ENCODE results near the gene GAREM1. TPM values are rescaled to one million over a fixed set of nuclear protein-coding genes. Genes with fewer than 3 reads are reported as not detected.

Gene GAREM1
- total RNA-seq, 1 donor from 2014 or later = 8.7 TPM

- DNase-seq = no peak
- H3K27me3 Mint-ChIP-seq (ENCODE audit: unreplicated experiment) = peaks cover 2% of the 10 kb centered on the region
- TF ChIP-seq CTCF (IDR thresholded peaks at IDR 0.05; ENCODE audit: partially characterized antibody, unreplicated experiment) = no peak
- no peak overlapping the region for H3K27ac Mint-ChIP-seq (ENCODE audit: unreplicated experiment)
- H3K36me3 Mint-ChIP-seq (ENCODE audit: unreplicated experiment) = no peaks in the 10 kb centered on the region
- no peak overlapping the region for H3K4me3 Mint-ChIP-seq (ENCODE audit: unreplicated experiment)
- peaks cover 4% of the 10 kb centered on the region for H3K4me1 Mint-ChIP-seq (ENCODE audit: low read depth, unreplicated experiment)
- H3K9me3 Mint-ChIP-seq (ENCODE audit: unreplicated experiment) = no peaks in the 10 kb centered on the region
Measured at GRCh38 chr18:32301976-32302743, 168.5 kb downstream of the GAREM1 start.

GRCh38 chr18:32301361-32301760 lies 169.3 kb downstream of the GAREM1 start:
- H3K9me3 Mint-ChIP-seq (ENCODE audit: unreplicated experiment) = no peaks in the 10 kb centered on the region
- H3K27me3 Mint-ChIP-seq (ENCODE audit: unreplicated experiment) = peaks cover 2% of the 10 kb centered on the region
- no peak overlapping the region for H3K27ac Mint-ChIP-seq (ENCODE audit: unreplicated experiment)
- H3K36me3 Mint-ChIP-seq (ENCODE audit: unreplicated experiment) = no peaks in the 10 kb centered on the region
- H3K4me1 Mint-ChIP-seq (ENCODE audit: low read depth, unreplicated experiment) = peaks cover 4% of the 10 kb centered on the region
- no peak overlapping the region for H3K4me3 Mint-ChIP-seq (ENCODE audit: unreplicated experiment)
- TF ChIP-seq CTCF (IDR thresholded peaks at IDR 0.05; ENCODE audit: partially characterized antibody, unreplicated experiment) = no peak
- no peak for DNase-seq

DNA sequence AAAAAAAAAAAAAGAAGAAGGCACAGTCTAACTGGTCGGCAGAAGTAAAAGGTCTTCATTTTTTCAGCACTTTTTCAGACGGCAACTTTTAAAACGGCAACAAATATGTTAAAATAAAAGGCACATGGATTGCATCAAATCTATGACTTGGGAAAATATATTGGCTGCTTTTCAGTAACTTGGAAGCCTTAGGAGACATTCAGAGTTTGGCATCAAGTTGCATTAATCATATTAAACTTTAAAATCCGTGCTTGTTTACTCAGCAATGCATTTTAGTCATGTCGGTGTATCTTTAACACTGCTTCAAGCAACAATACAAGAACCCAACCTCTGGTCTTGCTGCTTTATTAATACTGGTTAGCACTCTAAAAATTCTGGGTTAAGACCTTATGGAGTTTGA lies 169.8 kb downstream of the GAREM1 start:
- Mint-ChIP-seq H3K27me3 (ENCODE audit: unreplicated experiment) (peaks cover 2% of the 10 kb centered on the region), H3K4me1 (ENCODE audit: low read depth, unreplicated experiment) (peaks cover 4% of the 10 kb centered on the region)
- no peak for TF ChIP-seq CTCF (IDR thresholded peaks at IDR 0.05; ENCODE audit: partially characterized antibody, unreplicated experiment)

GRCh38 chr18:32299484-32299883 lies 171.2 kb downstream of the GAREM1 start:
- no peak for TF ChIP-seq CTCF (IDR thresholded peaks at IDR 0.05; ENCODE audit: partially characterized antibody, unreplicated experiment)
- no peaks in the 10 kb centered on the region for H3K36me3 Mint-ChIP-seq (ENCODE audit: unreplicated experiment)
- no peak overlapping the region for H3K4me3 Mint-ChIP-seq (ENCODE audit: unreplicated experiment)
- DNase-seq = no peak
- no peaks in the 10 kb centered on the region for H3K9me3 Mint-ChIP-seq (ENCODE audit: unreplicated experiment)
- no peak overlapping the region for H3K27ac Mint-ChIP-seq (ENCODE audit: unreplicated experiment)
- H3K27me3 Mint-ChIP-seq (ENCODE audit: unreplicated experiment) = peaks cover 2% of the 10 kb centered on the region
- peaks cover 4% of the 10 kb centered on the region for H3K4me1 Mint-ChIP-seq (ENCODE audit: low read depth, unreplicated experiment)

More for the DNA sequence above, 169.8 kb downstream of the GAREM1 start:
- Mint-ChIP-seq H3K4me3 (ENCODE audit: unreplicated experiment) (no peak overlapping the region), H3K27ac (ENCODE audit: unreplicated experiment) (no peak overlapping the region), H3K36me3 (ENCODE audit: unreplicated experiment) (no peaks in the 10 kb centered on the region), H3K9me3 (ENCODE audit: unreplicated experiment) (no peaks in the 10 kb centered on the region)
- no peak for DNase-seq

DNA sequence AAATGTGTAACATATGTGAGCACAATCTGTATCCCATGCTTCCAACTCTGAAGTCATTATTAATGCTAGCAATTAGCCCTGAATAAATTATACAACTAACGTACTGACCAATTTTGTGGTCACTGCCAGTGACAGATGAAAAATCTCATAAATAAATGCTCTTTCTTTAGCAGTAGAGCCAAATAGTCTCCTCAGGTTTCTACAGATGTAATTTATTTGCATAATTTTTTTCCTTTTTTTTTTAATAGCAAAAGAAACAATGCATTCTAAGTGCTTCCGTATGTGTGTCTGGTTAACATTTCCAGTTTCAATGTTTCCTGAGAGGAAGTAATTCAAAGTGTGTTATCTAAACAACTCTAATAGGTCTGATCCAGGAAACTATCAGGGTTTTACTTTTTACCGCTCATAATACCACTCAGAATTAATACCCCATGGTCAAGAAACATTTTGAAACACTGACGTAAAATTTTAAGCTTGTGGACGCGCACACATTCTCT lies 172.5 kb downstream of the GAREM1 start:
- no peaks in the 10 kb centered on the region for H3K9me3 Mint-ChIP-seq (ENCODE audit: unreplicated experiment)
- peaks cover 4% of the 10 kb centered on the region for H3K4me1 Mint-ChIP-seq (ENCODE audit: low read depth, unreplicated experiment)
- no peak overlapping the region for H3K4me3 Mint-ChIP-seq (ENCODE audit: unreplicated experiment)
- H3K27ac Mint-ChIP-seq (ENCODE audit: unreplicated experiment) = no peak overlapping the region
- TF ChIP-seq CTCF (IDR thresholded peaks at IDR 0.05; ENCODE audit: partially characterized antibody, unreplicated experiment) = no peak
- no peaks in the 10 kb centered on the region for H3K36me3 Mint-ChIP-seq (ENCODE audit: unreplicated experiment)
- peaks cover 2% of the 10 kb centered on the region for H3K27me3 Mint-ChIP-seq (ENCODE audit: unreplicated experiment)
- DNase-seq = no peak

Data from glutamatergic neuron (in vitro differentiated cells).